ENCODE results near the gene COL25A1. TPM values are rescaled to one million over a fixed set of nuclear protein-coding genes. Genes with fewer than 3 reads are reported as not detected.

The COL25A1 gene
- total RNA-seq, 2 experiments from 2014 or later = 0.36 TPM; not detected in 1

DNA sequence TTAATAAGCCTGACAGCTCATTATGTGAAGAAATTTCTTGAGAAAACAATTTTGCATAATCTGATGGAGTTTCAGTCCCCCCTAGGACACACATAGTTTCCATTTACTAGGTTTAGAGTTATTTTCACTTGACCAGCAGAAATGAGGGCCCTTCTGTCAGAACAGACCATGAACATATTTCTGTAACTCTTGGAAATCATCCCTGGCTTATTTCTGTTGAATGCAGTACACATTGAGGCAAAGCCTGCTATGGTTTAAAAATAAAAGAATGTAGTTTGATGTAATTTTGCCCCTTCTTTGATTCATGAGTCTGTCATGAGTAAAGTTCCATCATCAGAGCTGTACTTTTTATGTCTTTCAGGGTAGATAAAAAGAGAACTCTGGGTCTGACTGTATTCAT, 435.0 kb downstream of the COL25A1 start:
- Mint-ChIP-seq H3K36me3 (no peaks in the 10 kb centered on the region), H3K4me3 (no peak overlapping the region), H3K9me3 (no peaks in the 10 kb centered on the region), H3K27me3 (peaks cover 15% of the 10 kb centered on the region), H3K27ac (no peak overlapping the region), H3K4me1 (no peaks in the 10 kb centered on the region)
- no peak for DNase-seq

DNA sequence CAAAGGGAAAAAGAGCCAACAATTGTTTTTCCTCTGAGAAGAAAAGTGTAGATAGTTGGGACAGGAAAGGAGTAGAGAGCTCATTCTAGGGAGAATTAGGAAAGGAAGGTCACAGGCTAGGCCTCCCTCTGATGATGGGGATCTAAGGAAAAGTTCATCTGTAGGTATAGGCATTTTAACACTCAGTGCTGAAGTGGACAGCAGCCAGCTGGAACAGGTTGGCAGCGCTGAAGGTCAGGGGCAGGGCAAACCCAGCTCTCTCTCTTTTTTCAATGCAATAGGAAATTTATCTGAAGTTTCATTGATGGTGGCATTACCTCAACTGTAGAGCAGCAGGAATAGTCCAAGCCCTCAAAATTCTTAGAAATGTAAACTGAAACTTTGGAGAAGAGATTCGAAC, 441.1 kb downstream of the COL25A1 start:
- Mint-ChIP-seq H3K9me3 (no peaks in the 10 kb centered on the region), H3K27ac (no peak overlapping the region), H3K27me3 (no peaks in the 10 kb centered on the region), H3K4me3 (no peak overlapping the region), H3K4me1 (no peaks in the 10 kb centered on the region), H3K36me3 (no peaks in the 10 kb centered on the region)
- DNase-seq = no peak

DNA sequence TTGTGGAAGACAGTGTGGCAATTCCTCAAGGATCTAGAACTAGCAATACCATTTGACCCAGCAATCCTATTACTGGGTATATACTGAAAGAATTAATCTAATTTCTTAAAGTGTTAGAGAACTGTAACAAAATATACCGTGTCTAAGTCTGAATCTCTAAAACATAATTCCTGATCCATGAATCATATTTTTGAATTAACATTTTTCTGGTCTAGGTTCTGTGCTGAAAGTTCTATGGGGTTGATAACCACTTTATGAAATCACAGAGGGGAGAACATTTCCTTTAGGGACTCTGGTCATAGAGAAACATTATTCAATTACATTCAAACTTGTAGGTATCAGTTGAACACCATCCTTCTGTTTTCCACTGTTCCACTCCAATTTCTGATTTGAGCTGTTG, 447.7 kb downstream of the COL25A1 start:
- H3K27me3 Mint-ChIP-seq = peaks cover 11% of the 10 kb centered on the region
- peaks cover 12% of the 10 kb centered on the region for H3K4me1 Mint-ChIP-seq
- DNase-seq = no peak
- no peak overlapping the region for H3K4me3 Mint-ChIP-seq
- H3K27ac Mint-ChIP-seq = no peak overlapping the region
- peaks cover 1% of the 10 kb centered on the region for H3K9me3 Mint-ChIP-seq
- H3K36me3 Mint-ChIP-seq = no peaks in the 10 kb centered on the region

DNA sequence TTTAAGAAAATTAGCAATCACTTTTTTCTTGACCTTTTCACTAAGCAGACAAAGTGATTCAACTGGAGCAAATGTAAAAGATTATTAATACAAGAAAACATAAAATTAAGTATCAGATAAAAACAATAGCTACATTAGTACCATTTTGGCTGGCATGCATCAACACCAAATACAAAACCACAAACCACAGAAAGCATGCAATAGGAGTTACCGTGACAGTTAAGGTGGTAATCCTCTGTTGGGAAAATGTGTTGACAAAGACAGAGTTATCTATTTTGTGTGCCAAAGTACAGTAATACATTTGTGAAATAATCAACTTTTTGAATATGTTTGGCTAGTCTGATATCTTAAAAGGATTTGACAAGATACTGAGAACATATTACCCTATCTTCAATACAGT, 449.8 kb downstream of the COL25A1 start:
- H3K27me3 Mint-ChIP-seq = peaks cover 11% of the 10 kb centered on the region

DNA sequence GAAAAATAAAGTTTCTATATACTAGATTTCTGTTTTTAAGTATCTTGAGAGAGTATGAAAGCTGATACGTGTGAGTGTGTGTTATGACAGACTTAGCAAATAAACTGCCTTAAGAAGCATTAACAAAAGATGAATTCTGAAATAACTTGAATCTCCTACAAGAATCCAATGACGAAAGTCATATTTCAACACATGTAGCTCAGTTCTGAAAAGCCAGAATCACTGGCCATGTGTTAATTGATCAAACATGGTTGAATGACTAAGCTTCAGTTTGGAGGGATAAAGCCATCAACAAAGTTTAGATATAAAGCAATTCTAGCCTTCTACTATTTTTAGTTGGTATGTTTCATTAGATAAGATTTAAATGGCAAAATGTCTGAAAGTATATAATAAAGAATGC, 451.1 kb downstream of the COL25A1 start:
- H3K4me1 Mint-ChIP-seq = peaks cover 17% of the 10 kb centered on the region
- H3K27me3 Mint-ChIP-seq = peaks cover 11% of the 10 kb centered on the region
- no peak for DNase-seq
- H3K4me3 Mint-ChIP-seq = no peak overlapping the region
- no peaks in the 10 kb centered on the region for H3K36me3 Mint-ChIP-seq
- H3K9me3 Mint-ChIP-seq = peaks cover 1% of the 10 kb centered on the region
- no peak overlapping the region for H3K27ac Mint-ChIP-seq

More for the DNA sequence above, 449.8 kb downstream of the COL25A1 start:
- peaks cover 1% of the 10 kb centered on the region for H3K9me3 Mint-ChIP-seq
- no peak for DNase-seq
- H3K4me1 Mint-ChIP-seq = peaks cover 17% of the 10 kb centered on the region
- no peak overlapping the region for H3K27ac Mint-ChIP-seq
- no peaks in the 10 kb centered on the region for H3K36me3 Mint-ChIP-seq
- no peak overlapping the region for H3K4me3 Mint-ChIP-seq

DNA sequence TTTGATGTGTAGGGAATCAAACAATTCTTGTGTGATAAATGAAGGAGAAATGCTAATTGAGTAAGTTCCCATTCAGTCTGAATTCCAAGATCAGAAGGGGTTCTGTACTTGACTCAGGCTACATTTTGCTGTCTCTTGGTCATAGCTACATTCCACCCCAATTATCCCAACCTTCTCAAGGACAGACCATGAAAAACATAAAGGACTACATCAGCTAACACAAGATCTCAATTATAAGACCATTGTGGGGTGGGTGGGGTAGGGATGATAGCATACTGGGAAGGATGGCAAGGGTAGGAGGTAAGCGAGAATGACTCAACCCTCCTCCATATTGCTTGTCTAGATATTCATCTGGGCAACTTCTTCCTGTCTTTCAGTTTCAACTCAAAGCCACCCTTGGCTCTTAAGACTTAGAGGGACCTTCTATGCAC, 452.2 kb downstream of the COL25A1 start:
- H3K4me1 Mint-ChIP-seq = peaks cover 17% of the 10 kb centered on the region
- no peaks in the 10 kb centered on the region for H3K36me3 Mint-ChIP-seq
- no peak for DNase-seq
- H3K27me3 Mint-ChIP-seq = peaks cover 11% of the 10 kb centered on the region
- peaks cover 1% of the 10 kb centered on the region for H3K9me3 Mint-ChIP-seq
- no peak overlapping the region for H3K27ac Mint-ChIP-seq
- H3K4me3 Mint-ChIP-seq = peak overlapping the region; percentile 18

DNA sequence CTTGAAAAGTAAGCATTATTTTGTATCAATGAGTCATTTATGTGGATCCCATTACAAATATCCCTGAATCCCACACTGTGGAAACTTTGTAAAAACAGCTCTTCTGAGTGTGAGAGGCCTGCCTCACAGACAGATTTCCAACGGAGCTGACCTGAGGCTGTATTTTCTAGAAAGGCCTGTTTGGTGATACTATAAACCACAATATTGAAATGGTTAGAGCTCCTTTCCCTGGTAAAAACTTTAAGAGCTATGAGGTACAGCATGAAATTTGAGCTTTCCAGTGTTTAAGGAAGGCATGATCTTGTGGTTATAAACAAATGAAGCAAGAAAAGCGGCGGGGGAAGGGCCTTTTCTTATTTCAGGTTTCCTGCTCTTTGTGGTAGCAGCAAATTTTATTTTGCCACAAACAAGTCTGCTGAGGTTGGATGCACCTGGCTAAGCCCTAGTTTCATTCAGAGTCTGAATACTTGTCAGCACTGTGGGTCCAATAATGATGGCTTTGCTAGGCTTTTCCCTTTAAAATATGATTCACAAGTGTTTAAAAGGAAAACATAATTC, 452.8 kb downstream of the COL25A1 start:
- peaks cover 11% of the 10 kb centered on the region for H3K27me3 Mint-ChIP-seq
- no peak overlapping the region for H3K4me3 Mint-ChIP-seq
- no peak overlapping the region for H3K27ac Mint-ChIP-seq
- H3K36me3 Mint-ChIP-seq = no peaks in the 10 kb centered on the region
- peaks cover 17% of the 10 kb centered on the region for H3K4me1 Mint-ChIP-seq
- no peak for DNase-seq
- peaks cover 1% of the 10 kb centered on the region for H3K9me3 Mint-ChIP-seq

DNA sequence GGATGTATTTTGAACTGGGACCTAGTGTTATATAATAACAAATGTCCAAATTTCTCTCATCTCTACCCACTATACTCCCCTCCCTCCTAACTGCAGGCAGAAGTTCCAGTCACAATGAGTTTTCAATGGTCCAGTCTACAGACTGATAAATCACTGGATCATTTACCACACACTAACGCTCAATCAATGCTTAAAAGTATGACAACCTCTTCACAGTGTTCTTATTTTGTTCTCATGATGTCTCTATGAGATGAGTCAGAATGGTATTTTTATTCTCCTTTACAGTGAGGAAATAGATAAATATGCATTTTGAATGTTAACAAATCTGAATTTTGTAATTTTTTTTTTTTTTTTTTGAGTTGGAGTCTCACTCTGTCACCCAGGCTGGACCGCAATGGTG, 455.9 kb downstream of the COL25A1 start:
- no peaks in the 10 kb centered on the region for H3K9me3 Mint-ChIP-seq
- H3K27ac Mint-ChIP-seq = no peak overlapping the region
- H3K4me3 Mint-ChIP-seq = no peak overlapping the region
- peaks cover 16% of the 10 kb centered on the region for H3K4me1 Mint-ChIP-seq
- H3K27me3 Mint-ChIP-seq = no peaks in the 10 kb centered on the region
- DNase-seq = no peak
- H3K36me3 Mint-ChIP-seq = no peaks in the 10 kb centered on the region

DNA sequence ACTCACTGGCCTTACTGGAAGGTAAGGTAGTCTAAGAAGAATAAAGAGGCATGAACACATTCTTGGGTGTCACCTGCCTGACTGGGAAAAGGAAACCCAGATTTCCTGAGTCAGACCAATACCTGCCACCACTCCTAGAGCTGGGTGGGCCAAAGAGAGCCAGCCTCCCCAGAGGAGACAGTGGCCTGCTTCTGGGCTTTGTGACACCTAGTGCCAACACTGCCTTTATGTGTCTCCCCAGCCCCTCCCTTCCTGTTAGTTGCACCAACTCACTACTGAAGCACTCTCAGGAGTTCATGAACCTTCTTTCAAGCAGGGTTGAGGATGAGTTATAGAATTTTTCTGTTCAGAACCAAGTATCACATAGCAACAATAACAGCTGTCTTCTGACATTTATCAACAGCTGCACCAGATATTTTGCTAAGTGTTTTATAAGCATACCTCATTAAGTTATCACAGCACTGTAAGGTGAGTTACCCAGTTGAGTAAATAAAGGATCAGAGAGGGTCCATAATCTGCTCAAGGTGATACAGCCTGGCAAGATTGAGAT, 462.0 kb downstream of the COL25A1 start:
- no peak for DNase-seq
- Mint-ChIP-seq H3K36me3 (no peaks in the 10 kb centered on the region), H3K27ac (no peak overlapping the region), H3K9me3 (no peaks in the 10 kb centered on the region), H3K27me3 (no peaks in the 10 kb centered on the region), H3K4me3 (no peak overlapping the region), H3K4me1 (no peaks in the 10 kb centered on the region)

DNA sequence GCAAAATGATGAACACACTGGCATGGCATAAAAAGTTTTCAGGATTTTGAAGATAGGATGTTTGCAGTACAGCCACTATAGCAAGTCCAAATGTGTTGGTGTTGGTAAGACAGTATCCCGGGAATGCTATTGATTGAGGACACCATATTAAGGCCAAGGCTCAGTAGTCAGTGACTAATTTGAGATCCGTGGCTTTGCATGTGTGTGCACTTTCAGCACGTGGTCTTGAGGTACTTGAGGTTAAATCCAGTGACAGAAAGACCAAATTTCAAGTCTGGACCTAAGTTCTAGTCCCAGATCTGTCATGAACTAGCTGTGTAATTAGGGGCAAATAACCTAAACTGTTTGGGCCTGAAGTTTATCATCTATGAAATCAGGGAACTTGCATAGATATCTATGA, 463.1 kb downstream of the COL25A1 start:
- Mint-ChIP-seq H3K36me3 (no peaks in the 10 kb centered on the region), H3K27me3 (peaks cover 4% of the 10 kb centered on the region), H3K4me1 (no peaks in the 10 kb centered on the region), H3K27ac (no peak overlapping the region), H3K9me3 (no peaks in the 10 kb centered on the region), H3K4me3 (no peak overlapping the region)
- no peak for DNase-seq

DNA sequence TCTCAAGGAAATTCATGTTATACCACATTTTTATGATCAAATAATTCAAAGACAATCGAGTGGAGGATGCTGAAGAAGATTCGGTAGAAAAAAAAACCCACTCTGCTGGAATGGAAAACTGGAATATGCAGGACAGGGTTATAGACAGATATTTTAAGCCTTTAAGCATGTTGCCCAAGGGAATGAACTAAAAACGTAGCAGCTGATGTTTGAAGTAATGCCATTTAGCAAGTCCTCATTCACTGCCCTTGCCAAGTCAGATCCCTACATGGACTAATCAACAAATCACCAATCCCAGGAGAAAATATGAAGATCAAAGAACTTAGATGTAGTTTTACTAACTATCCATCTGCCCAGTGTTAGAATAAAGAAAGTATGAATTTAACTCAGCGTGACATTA, 464.0 kb downstream of the COL25A1 start:
- no peak for DNase-seq
- Mint-ChIP-seq H3K27ac (no peak overlapping the region), H3K27me3 (peaks cover 10% of the 10 kb centered on the region), H3K4me3 (no peak overlapping the region), H3K36me3 (no peaks in the 10 kb centered on the region), H3K4me1 (peaks cover 2% of the 10 kb centered on the region), H3K9me3 (no peaks in the 10 kb centered on the region)

DNA sequence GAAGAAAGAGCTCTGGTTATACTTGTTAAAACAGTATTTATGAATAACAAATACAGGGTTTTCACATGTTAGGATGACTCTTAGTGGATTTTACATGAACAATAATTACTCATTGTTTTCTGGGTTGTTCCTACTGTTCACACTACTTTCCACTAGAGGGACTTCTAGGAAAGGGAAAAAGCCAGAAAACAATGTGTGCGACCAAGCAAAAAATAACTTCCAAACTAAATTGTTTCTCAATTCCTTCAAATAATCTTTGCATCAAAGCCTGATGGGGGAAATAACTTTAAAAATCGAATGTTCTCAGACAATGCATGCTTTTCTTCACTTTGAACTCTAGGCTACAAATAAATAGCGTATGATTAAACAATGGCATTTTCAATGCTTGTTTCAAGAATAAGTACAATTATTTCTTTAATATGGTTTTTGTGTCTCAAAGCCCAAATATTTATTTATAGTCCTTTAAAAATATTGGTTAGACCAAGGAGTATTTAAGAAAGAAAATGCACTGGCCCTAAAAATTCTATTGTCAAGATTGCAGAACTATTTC, 467.5 kb downstream of the COL25A1 start:
- Mint-ChIP-seq H3K36me3 (no peaks in the 10 kb centered on the region), H3K4me3 (no peak overlapping the region), H3K4me1 (peaks cover 5% of the 10 kb centered on the region), H3K9me3 (no peaks in the 10 kb centered on the region), H3K27ac (no peak overlapping the region), H3K27me3 (peaks cover 15% of the 10 kb centered on the region)
- DNase-seq = no peak

DNA sequence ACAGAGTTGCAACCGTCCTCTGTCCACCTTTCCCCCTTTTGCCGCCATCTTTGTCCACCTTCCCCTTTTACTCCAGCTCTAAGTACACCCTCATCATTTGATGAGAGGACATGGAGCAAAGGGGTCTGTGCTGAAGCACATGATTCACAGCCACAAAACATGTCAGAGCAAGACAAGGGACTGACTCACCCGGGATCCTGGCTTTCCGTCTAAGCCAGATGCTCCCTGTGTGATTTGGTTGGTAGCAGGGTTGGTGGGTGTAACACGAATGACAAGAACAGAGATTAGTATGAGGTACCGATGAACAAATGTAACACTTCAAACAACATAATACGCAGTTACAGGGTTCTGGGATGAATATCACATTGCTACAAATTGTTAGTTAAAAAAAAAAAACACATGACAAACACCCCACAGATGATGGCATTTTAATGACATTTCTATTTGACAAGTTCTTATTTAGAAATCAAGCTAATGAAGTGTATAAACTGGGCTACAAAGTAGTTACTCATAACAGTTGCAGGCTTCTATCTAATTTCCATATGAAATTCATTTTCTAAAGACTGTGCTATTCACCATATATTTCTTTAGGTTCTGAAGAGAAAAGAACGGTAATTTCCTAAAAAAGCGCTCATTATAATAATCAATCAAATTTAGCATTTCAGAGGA, 468.2 kb downstream of the COL25A1 start:
- H3K4me1 Mint-ChIP-seq = peaks cover 5% of the 10 kb centered on the region
- H3K9me3 Mint-ChIP-seq = no peaks in the 10 kb centered on the region
- no peak for DNase-seq
- peaks cover 15% of the 10 kb centered on the region for H3K27me3 Mint-ChIP-seq
- no peaks in the 10 kb centered on the region for H3K36me3 Mint-ChIP-seq
- H3K27ac Mint-ChIP-seq = no peak overlapping the region
- H3K4me3 Mint-ChIP-seq = no peak overlapping the region

DNA sequence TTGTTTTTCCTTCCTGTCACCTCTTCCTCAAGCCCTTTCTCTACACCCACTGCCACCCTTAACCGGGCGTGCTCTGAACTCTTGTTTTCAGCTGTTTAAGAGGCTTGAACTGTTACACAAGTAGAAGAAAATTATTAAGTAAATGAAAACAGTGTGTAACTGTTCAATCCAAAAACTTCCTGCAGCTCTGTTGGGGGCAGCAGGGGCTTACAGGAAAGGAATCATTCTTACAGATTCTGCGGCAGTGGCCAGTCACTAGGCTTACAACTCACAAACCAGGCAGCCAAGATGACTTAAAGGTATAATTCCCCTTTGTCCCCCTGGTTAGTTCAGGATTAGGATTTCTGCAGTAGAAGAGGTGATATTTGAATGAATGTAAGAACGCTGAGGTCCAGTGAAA, 469.4 kb downstream of the COL25A1 start:
- no peaks in the 10 kb centered on the region for H3K9me3 Mint-ChIP-seq
- H3K27me3 Mint-ChIP-seq = peaks cover 15% of the 10 kb centered on the region
- H3K4me1 Mint-ChIP-seq = peaks cover 5% of the 10 kb centered on the region
- no peak for DNase-seq
- no peak overlapping the region for H3K4me3 Mint-ChIP-seq
- no peaks in the 10 kb centered on the region for H3K36me3 Mint-ChIP-seq
- H3K27ac Mint-ChIP-seq = no peak overlapping the region

DNA sequence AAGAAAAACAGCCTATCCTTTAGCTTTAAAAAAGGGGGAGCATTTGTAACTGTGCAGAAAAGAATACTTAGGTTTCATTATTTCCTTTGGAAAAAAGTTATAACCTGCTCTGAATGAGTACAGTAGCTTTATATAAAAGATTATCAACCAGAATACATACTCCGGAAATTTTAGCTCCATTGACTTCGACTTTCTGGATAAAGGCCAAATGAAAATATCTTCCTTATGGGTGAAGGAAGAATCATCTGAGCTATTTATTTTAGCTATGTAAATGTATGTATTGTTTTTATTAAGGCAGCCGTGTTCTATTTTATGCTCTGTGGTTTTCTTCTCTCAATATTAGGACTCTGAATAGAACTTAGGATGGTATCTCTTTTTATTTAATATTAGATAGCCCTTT, 470.6 kb downstream of the COL25A1 start:
- no peaks in the 10 kb centered on the region for H3K9me3 Mint-ChIP-seq
- no peak overlapping the region for H3K4me3 Mint-ChIP-seq
- H3K27ac Mint-ChIP-seq = no peak overlapping the region
- H3K36me3 Mint-ChIP-seq = no peaks in the 10 kb centered on the region
- H3K27me3 Mint-ChIP-seq = peaks cover 15% of the 10 kb centered on the region
- no peak for DNase-seq
- peaks cover 5% of the 10 kb centered on the region for H3K4me1 Mint-ChIP-seq

DNA sequence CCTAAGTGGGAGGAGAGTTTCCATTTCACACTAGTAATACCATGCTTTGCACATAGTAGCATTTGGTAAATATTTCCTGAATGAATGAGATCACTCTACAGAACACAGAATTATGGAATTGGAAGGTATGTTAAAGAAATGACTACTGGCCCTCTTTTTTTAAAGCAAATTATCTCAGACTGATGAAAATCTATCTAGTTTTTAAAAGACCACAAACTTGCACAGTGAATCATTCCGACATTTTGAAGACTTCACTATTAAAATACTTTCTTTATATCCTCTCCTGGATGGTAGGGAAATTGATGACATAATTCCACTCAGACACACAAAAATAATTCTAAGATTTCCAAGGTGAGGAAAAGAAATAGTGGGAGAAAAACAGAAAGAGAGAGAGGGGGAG, 471.2 kb downstream of the COL25A1 start:
- peaks cover 15% of the 10 kb centered on the region for H3K27me3 Mint-ChIP-seq
- no peaks in the 10 kb centered on the region for H3K36me3 Mint-ChIP-seq
- DNase-seq = no peak
- no peaks in the 10 kb centered on the region for H3K9me3 Mint-ChIP-seq
- H3K4me1 Mint-ChIP-seq = peaks cover 5% of the 10 kb centered on the region
- H3K27ac Mint-ChIP-seq = no peak overlapping the region
- no peak overlapping the region for H3K4me3 Mint-ChIP-seq
